Activated CD8-positive, alpha-beta memory T cell treated with anti-CD3 and anti-CD28 coated beads, Interleukin-2, amount 50 U/mL, for 24 hours (primary cell): ENCODE data around the gene COG5.
"Not testable (repeated sequence)": the region's sequence is repeated elsewhere in the genome, so short reads cannot be mapped to it uniquely, and the experiment has no call there.

Source experiments
- DNase-seq: peaks from one replicate; pipeline ENCODE4 v3.0.0-alpha.2; 2020; ENCODE audit errors: extremely low read depth

COG5 gene

GRCh38 chr7:107579885-107580715 lies 16.4 kb upstream of the COG5 start, which contains the start of gene BCAP29:
BCAP29 (plus strand) TSS chr7:107580246; CDS start chr7:107580773, 527 bp downstream.
- no peak for DNase-seq

- no peak for DNase-seq
These were observed 15.8 kb upstream of the COG5 start for GRCh38 chr7:107579554-107579884.

DNA sequence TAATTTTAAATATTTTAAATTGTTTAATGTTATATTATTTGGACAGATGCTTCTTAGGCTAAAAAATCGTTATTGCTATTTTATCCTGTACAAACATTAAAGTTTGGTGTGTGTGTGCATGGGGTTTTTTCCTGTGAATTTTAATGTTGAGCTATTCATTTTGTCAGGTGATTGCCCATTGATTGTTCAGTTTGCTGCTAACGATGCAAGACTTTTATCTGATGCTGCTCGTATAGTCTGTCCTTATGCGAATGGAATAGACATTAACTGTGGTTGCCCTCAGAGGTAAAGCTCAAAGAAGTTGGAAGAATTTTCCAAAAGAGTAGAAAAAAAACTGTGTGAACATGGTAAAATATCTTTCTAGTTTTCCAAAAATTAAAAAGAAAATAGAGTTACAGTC lies 9.8 kb upstream of the COG5 start:
- DNase-seq = no peak

DNA sequence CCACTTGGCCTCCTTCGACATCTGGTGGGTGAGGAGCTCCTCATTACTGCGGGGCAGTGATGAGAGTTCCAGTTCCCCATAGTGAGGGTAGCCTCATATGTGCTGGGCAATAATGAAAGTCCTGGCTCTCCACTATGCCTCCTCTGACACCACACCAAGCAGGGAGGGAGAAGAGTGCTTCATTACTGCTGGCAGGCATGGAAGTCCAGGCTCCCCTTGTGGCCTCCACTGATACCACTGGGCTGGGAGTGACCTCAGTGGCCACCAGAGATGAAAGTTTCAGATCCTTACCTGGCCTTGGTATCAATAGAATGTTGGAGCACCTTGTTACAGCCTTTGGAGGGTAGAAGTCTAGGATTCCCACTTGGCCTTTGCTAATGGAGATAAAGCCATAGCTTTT lies 6.6 kb upstream of the COG5 start:
- no peak for DNase-seq

GRCh38 chr7:107564553-107565298 lies 1.0 kb upstream of the COG5 start:
- DNase-seq = no peak

DNA sequence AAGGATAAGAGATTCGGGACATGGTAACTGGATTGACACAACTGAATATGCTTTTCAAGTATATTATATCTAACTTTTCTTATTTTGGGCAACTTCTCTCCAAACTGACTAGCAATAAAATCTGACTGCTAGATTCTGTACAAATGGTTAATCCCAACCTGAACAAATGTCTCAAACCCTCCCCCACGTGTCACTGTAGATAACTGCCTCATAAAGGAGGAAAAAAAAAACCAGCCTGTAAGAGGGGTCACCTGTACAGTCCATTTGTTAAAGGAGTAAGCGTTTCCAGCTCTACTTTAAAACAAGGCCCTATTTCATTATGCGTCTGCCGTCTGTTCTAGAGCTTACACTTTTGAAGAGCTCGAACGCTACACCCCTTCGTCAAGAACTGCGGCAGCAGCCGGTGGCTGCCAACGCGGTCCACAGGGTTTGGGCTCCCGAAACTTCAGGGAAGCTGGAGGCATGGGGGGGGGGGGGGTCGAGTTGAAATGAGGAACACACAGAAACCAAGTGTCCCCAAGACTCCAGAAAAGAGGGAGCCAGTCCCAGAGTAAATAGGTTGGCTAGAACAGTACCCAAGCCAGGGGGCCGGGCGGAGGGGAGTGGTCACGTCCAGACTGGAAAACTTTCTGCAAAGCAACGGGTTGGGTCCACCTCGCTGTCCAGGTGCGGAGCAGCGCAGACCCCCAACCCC lies 492 bp downstream of the COG5 start:
- DNase-seq = no peak

DNA sequence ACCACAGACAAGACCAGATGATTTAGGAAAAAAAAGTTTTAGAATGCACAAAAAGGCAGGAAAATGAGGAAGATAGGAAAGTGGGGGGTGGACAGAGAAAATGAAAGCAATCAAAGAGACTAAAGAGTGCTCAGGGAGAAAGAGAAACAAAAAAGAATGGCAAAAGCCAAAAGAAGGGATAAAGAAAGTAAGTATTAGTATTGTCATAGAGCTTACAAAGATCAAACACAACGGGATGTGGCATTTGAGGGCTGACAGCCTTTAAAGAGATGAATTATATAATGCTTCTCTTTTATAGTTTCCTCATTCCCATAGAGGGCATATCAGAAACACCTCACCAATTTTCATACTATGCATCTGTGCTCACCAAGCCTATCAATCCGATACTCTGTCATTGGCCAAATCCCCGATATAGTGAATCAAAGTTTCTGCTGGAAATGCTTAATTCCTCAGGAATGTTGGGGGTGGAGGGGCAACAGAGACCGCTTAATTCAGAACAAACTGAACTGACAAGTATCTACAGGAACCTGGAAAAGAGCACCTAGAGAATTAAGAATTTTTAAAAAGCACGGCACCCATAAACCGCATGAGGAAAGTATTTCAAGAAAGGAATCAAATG lies 2.7 kb downstream of the COG5 start:
- no peak for DNase-seq

- no peak for DNase-seq
These were observed 3.9 kb downstream of the COG5 start for GRCh38 chr7:107559864-107560263.

DNA sequence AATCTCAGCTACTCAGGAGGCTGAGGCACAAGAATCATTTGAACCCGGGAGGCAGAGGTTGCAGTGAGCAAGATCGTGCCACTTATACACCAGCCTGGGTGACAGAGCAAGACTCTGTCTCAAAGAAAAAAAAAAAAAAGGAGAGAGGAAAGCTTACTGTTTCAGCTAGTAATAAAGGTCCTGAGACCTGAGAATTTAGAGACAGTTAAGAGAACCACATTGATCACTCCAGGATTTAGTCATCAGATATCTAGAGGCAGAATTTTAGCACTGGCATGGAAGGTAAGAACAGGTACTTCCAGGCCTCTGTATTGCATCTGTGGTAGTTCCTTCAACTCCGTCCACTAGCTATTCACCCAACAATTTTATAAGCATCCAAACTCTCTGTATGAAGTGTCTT lies 7.8 kb downstream of the COG5 start:
- no peak for DNase-seq

DNA sequence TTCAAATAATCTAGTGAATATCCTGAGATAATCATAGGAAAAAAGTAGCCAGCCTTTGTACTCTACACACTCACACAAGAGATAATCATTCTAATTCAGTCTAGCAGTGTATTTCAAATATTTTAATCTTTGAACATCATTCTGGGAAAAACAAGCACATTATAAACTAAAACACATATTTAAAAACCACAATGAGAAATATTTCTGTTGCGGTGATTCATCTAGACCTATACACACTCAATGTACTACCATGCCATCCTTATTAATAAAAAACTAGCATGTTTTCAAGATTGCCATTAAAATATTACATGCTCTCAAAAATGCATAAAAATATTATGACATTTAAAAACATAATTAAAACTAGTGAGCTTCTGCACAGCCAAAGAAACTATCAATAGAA lies 11.8 kb downstream of the COG5 start:
- no peak for DNase-seq

DNA sequence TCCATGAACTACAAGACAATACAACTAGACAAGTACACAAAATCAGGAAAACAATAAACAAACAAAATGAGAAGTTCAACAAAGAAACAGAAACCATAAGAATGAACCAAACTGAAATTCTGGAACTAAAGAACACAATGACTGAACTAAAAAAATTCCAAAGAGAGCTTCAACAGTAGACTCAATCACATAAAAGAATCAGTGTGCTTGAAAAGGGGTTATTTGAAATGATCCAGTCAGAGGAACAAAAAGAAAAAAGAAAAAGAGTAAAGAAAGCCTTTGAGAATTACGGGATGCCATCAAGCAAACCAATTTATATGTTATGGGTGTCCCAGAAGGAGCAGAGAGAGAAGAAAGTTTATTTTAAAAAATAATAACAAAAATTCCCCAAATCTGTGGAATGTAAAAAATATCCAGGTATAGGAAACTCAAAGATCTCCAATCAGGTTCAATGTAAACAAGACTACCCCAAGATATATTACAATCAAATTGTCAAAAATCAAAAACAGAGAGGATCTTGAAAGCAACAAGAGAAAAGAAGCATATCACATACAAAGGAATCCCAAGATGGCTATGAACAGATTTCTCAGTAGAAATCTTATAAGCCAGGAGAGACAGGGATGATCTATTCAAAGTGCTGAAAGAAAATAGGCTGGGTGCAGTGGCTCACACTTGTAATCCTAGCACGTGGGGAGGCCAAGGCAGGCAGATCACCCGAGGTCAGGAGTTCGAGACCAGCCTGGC lies 18.7 kb downstream of the COG5 start:
- DNase-seq = no peak

DNA sequence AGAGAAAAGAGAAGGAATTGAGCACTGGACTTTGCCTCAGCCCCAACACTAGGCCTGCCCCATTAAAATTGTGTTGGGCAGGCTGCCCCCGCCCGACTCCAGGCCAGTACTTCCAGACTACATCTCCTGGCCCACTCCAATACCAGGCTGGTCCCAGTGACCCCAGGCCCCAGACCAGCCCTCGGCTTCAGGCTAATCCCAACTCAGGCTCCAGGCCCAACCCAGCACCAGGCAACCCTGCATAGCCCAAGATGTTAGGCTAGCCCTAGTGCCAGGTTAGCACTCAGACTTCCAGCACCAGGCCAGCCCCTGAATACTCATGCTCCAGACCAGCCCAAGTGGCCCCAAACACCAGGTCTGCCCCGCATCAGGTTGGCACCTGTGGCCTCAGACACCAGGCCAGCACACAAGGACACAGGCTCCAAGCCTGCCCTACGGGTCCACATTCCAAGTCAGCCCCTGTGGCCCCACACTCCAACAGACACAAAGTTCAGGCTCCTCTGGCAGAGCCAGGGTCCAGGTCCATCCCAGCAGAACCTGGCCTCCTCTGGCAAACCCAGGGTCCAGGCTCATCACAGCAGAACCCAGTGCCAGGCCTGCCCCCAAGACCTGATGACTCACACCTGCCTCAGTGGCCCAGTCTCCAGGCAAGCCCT lies 20.3 kb downstream of the COG5 start:
- DNase-seq = no peak

DNA sequence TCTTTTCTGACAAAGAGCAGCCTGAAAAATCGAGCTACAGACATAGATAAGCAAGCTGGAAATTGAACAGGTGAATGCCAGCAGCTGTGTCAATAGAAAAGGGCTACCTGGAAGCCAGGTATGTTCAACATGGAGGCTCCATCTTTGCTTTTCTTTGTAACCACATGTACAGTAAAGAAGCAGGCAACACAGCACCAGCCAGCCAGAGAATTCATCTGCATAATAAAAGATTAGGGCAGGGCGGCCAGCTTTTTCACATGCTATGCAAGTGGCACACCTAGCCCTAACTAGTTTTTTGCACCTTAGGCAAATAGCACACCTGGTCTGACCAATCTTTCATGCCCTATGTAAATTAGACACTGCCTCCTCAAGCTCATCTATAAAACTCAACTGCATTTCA lies 25.7 kb downstream of the COG5 start:
- no peak for DNase-seq

DNA sequence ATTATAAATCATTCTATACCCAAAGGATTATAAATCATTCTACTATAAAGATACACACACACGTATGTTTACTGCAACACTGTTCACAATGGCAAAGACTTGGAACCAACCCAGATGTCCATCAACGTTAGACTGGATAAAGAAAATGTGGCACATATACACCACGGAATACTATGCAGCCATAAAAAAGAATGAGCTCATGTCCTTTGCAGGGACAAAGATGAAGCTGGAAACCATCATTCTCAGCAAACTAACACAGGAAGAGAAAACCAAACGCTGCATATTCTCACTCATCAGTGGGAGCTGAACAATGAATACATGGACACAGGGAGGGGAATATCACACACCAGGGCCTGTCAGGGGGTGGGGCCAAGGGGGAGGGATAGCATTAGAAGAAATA lies 26.5 kb downstream of the COG5 start:
- DNase-seq = not testable (repeated sequence)

DNA sequence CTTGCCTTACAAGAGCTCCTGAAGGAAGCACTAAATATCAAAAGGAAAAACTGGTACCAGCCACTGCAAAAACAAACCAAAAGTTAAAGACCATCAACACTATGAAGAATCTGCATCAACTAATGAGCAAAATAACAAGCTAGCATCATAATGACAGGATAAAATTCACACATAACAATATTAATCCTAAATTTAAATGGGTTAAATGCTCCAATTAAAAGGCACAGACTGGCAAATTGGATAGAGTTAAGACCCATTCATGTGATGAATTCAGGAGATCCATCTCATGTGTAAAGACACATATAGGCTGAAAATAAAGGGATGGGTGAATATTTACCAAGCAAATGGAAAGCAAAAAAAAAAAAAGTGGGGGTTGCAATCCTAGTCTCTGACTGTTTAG lies 29.6 kb downstream of the COG5 start:
- no peak for DNase-seq

- no peak for DNase-seq
These were observed 33.0 kb downstream of the COG5 start for GRCh38 chr7:107530751-107531150.

GRCh38 chr7:107528461-107528860 lies 35.3 kb downstream of the COG5 start:
- no peak for DNase-seq

- no peak for DNase-seq
These were observed 36.5 kb downstream of the COG5 start for GRCh38 chr7:107527196-107527595.

DNA sequence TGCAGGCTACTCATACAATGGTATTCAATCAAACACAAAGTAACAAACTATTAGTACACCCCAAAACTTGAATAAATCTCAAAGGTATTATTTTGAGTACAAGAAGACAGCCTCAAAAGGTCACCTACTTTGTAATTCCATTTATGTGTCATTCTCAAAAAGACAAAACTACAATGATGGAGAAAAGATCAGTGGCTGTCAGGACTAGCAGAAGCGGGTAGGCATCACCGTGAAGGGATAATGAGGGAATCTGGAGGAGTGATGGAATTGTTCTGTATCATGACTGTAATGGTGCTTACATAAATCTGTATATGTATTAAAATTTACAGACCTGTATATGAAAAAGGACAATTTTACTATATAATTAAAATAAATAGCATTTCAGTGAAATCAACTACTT lies 37.0 kb downstream of the COG5 start:
- DNase-seq = no peak

DNA sequence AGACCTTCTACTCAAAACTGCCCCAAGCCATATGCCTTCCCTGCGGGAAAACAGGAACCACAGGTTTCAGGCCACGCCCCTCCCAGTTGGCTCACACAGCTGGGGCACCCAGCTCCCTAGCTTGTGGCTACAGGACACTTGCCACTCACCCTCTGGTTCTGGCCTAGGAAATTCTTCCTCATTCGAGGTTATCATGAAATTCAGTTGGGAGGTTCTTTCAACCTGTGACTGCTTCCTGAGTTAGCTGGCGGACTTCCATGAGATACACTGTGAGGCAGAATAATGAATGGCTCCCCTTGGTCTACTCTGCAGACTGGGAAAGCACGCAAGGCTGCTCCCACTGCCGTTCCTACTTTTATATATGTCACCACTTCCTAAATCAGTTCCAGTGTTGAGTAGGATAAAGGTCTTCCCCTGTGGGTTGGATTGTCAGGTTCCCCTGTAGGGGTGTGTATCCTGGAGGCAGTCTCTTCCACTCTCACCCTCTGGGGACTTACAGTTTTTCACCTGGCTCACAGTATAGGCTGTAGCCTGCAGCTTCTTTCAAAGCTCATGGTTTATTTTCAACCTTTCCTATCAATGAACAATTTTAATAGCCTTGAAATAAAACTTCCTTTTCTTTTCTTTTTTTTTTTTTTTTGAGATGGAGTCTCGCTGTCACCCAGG lies 56.9 kb downstream of the COG5 start:
- DNase-seq = no peak
